ENCODE measurements around the gene RAB27A. TPM values are rescaled to one million over a fixed set of nuclear protein-coding genes. Genes with fewer than 3 reads are reported as not detected.

RAB27A gene
- polyA plus RNA-seq, 1 of the 3 experiments (the other 2 are of a cell fraction): 9.6 TPM

DNA sequence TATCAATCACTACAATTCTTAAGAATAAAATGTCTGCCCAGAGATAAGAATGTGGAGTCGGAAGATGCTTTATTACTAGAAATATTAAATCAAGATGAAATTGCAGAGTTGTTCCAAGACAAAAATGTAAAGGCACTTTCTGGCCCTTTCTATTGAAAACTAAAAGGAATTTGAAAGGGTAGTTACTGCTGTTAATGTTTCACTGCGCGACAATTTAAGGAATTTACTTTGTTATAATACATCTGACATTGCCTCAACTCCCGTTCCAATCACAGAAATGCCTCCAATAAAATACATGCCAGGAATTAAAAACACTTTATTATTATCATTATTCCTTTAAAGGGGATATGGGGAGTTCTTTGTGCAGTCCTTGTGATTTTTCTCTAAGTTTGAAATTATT, 119.3 kb downstream of the RAB27A start (continued):
- TF ChIP-seq, protein P1, sequence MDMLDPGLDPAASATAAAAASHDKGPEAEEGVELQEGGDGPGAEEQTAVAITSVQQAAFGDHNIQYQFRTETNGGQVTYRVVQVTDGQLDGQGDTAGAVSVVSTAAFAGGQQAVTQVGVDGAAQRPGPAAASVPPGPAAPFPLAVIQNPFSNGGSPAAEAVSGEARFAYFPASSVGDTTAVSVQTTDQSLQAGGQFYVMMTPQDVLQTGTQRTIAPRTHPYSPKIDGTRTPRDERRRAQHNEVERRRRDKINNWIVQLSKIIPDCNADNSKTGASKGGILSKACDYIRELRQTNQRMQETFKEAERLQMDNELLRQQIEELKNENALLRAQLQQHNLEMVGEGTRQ (IDR thresholded peaks at IDR 0.05; ENCODE audit: borderline replicate concordance, low read depth, low read length): no peak
- TF ChIP-seq JUND (IDR thresholded peaks at IDR 0.05): no peak
- TF ChIP-seq GATA2 (CRISPR knock-in tag; IDR thresholded peaks at IDR 0.05): no peak

DNA sequence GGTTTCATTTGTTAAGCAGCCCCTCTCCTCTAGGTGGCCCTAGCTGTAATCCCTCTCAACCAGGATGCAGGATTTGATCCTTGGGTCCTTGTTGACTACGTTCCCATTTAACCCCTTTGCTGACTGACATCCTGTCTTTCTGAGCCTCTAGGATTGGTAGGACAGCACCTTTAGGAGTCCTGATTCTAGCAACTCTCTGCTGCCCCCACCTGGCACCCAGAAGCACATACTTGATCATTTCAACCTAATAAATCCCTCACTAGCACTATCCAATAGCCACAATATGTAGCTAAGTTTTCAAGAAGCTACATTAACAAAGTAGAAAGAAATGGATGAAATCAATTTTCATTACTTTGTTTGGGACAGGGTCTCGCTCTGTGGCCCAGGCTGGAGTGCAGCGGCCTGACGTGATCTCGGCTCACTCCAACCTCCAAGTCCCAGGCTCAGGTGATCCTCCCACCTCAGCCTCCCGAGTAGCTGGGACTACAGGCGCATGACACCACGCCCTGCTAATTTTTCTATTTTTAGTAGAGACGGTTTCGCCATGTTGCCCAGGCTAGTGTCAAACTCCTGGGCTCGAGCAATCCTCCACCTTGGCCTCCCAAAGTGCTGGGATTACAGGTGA, 121.2 kb downstream of the RAB27A start:
- Histone ChIP-seq H3F3A (replicated peaks; ENCODE audit: insufficient read depth) (no peaks in the 10 kb centered on the region), H3K9me2 (no peaks in the 10 kb centered on the region), H3K79me2 (ENCODE audit: insufficient read depth) (no peaks in the 10 kb centered on the region), H3K27ac (ENCODE audit: low read depth in 2 of 2, low read length in 1 of 2) (no peak overlapping the region), H3K4me3 (ENCODE audit: low read depth in 2 of 2, low read length in 1 of 2) (no peak overlapping the region; a peak in 1 of 4 replicates), H3K36me3 (replicated peaks in 1 of 2; ENCODE audit: control insufficient read depth in 1 of 2, insufficient read depth in 2 of 2, low read length in 1 of 2) (no peaks in the 10 kb centered on the region), H2AFZ (ENCODE audit: low read depth) (no peak overlapping the region), H3K27me3 (ENCODE audit: insufficient read depth) (no peaks in the 10 kb centered on the region), H3K4me1 (ENCODE audit: control insufficient read depth in 1 of 2, insufficient read depth in 2 of 2, low read depth in 1 of 2, low read length in 1 of 2) (no peaks in the 10 kb centered on the region), H3K9me3 (no peaks in the 10 kb centered on the region), H3K9ac (no peak overlapping the region), H4K20me1 (ENCODE audit: insufficient read depth) (no peaks in the 10 kb centered on the region), H3K4me2 (no peak overlapping the region)
- peak; percentile 59 for DNase-seq
- ChIA-PET POLR2A (no interaction called here), CTCF (interaction anchor here (0.8 to 2.3 kb wide), 13 partner anchors 10 to 450 kb away, joined by 3 to 19 read pairs (median 4); partner anchors contain the start of gene RSL24D1)
- 47% methylated on average over 11 of the region's 11 CpGs for WGBS (ENCODE audit: low lambda C conversion rate)
- TF ChIP-seq, protein P2, sequence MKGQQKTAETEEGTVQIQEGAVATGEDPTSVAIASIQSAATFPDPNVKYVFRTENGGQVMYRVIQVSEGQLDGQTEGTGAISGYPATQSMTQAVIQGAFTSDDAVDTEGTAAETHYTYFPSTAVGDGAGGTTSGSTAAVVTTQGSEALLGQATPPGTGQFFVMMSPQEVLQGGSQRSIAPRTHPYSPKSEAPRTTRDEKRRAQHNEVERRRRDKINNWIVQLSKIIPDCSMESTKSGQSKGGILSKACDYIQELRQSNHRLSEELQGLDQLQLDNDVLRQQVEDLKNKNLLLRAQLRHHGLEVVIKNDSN (IDR thresholded peaks at IDR 0.05; ENCODE audit: borderline replicate concordance, low read depth): no peak
- TF ChIP-seq NFIC (IDR thresholded peaks at IDR 0.05; ENCODE audit: borderline replicate concordance) (no peak), FOXM1 (IDR thresholded peaks at IDR 0.05; ENCODE audit: low read depth) (no peak), TCF12 (IDR thresholded peaks at IDR 0.05) (no peak), RXRA (IDR thresholded peaks at IDR 0.05; ENCODE audit: borderline replicate concordance, low read depth) (no peak), MEF2A (IDR thresholded peaks at IDR 0.05; ENCODE audit: borderline replicate concordance, low read depth) (no peak), GABPA (IDR thresholded peaks at IDR 0.05; ENCODE audit: low read depth) (no peak), FOSL2 (IDR thresholded peaks at IDR 0.05; ENCODE audit: borderline replicate concordance, low read depth) (no peak), EP300 (IDR thresholded peaks at IDR 0.05; ENCODE audit: borderline replicate concordance in 1 of 2, low read depth in 1 of 2, low read length in 1 of 2) (no peak), POLR2AphosphoS5 (IDR thresholded peaks at IDR 0.05; ENCODE audit: low read depth, low read length) (no peak), SMC3 (IDR thresholded peaks at IDR 0.05; ENCODE audit: low read depth, low read length) (peak; percentile 44; the same call in 1 of the 2 replicates), JUND (IDR thresholded peaks at IDR 0.05) (no peak), FOXJ3 (CRISPR knock-in tag; IDR thresholded peaks at IDR 0.05) (no peak), SIN3A (IDR thresholded peaks at IDR 0.05; ENCODE audit: borderline replicate concordance, low read depth, low read length) (no peak), RCOR1 (IDR thresholded peaks at IDR 0.05; ENCODE audit: low read length) (no peak), RAD21 (IDR thresholded peaks at IDR 0.05; ENCODE audit: low read length) (peak; percentile 76), NRF1 (IDR thresholded peaks at IDR 0.05; ENCODE audit: low read depth, low read length) (no peak), YY1 (IDR thresholded peaks at IDR 0.05; ENCODE audit: low read depth) (no peak)
- TF ChIP-seq, protein P3, sequence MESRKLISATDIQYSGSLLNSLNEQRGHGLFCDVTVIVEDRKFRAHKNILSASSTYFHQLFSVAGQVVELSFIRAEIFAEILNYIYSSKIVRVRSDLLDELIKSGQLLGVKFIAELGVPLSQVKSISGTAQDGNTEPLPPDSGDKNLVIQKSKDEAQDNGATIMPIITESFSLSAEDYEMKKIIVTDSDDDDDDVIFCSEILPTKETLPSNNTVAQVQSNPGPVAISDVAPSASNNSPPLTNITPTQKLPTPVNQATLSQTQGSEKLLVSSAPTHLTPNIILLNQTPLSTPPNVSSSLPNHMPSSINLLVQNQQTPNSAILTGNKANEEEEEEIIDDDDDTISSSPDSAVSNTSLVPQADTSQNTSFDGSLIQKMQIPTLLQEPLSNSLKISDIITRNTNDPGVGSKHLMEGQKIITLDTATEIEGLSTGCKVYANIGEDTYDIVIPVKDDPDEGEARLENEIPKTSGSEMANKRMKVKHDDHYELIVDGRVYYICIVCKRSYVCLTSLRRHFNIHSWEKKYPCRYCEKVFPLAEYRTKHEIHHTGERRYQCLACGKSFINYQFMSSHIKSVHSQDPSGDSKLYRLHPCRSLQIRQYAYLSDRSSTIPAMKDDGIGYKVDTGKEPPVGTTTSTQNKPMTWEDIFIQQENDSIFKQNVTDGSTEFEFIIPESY (IDR thresholded peaks at IDR 0.05; ENCODE audit: borderline replicate concordance, low read depth): no peak
- TF ChIP-seq, protein P4, sequence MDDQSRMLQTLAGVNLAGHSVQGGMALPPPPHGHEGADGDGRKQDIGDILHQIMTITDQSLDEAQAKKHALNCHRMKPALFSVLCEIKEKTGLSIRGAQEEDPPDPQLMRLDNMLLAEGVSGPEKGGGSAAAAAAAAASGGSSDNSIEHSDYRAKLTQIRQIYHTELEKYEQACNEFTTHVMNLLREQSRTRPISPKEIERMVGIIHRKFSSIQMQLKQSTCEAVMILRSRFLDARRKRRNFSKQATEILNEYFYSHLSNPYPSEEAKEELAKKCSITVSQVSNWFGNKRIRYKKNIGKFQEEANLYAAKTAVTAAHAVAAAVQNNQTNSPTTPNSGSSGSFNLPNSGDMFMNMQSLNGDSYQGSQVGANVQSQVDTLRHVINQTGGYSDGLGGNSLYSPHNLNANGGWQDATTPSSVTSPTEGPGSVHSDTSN (IDR thresholded peaks at IDR 0.05): no peak
- TF ChIP-seq, protein P1 (IDR thresholded peaks at IDR 0.05; ENCODE audit: borderline replicate concordance, low read depth, low read length): no peak
- TF ChIP-seq, protein P5, sequence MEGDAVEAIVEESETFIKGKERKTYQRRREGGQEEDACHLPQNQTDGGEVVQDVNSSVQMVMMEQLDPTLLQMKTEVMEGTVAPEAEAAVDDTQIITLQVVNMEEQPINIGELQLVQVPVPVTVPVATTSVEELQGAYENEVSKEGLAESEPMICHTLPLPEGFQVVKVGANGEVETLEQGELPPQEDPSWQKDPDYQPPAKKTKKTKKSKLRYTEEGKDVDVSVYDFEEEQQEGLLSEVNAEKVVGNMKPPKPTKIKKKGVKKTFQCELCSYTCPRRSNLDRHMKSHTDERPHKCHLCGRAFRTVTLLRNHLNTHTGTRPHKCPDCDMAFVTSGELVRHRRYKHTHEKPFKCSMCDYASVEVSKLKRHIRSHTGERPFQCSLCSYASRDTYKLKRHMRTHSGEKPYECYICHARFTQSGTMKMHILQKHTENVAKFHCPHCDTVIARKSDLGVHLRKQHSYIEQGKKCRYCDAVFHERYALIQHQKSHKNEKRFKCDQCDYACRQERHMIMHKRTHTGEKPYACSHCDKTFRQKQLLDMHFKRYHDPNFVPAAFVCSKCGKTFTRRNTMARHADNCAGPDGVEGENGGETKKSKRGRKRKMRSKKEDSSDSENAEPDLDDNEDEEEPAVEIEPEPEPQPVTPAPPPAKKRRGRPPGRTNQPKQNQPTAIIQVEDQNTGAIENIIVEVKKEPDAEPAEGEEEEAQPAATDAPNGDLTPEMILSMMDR (IDR thresholded peaks at IDR 0.05): peak; percentile 92
